H1 (cell line): ENCODE data around the gene OR2L5.

Experiments
- BRCA1 ChIP-seq: IDR thresholded peaks from 2 replicates; pipeline ENCODE4 v1.6.1; 2012; ENCODE audit warnings: low read depth, low read length, improper control_type of control experiment
- CBX5 ChIP-seq: fragments of 300-800, 300-1000 bp; sonication (generic); IDR thresholded peaks from 2 replicates; pipeline ENCODE4 v1.7.1; 2016; ENCODE audit warnings: antibody characterized with exemption, low read length, low read depth
- CTCF ChIP-seq, 3 experiments: IDR thresholded peaks; 1 replicate in 2 of 3; 2 replicates in 1 of 3; pipeline versions ENCODE4 v1.5.1 to v1.6.1; 2011; ENCODE audit warnings: low read length in 3 of 3, mild to moderate bottlenecking in 3 of 3, inconsistent platforms in 2 of 3, low read depth in 1 of 3, moderate library complexity in 1 of 3; ENCODE audit not compliant: insufficient read depth in 1 of 3; ENCODE audit errors: control extremely low read depth in 1 of 3
- POLR2A ChIP-seq, 2 experiments: IDR thresholded peaks; 1 replicate in 1 of 2; 2 replicates in 1 of 2; pipeline ENCODE4 v1.6.1; 2011; ENCODE audit warnings: low read depth in 2 of 2, low read length in 2 of 2, mild to moderate bottlenecking in 2 of 2; ENCODE audit errors: control extremely low read depth in 1 of 2
- POLR2AphosphoS5 ChIP-seq: IDR thresholded peaks from 2 replicates; pipeline ENCODE4 v1.6.1; 2011; ENCODE audit warnings: low read depth, low read length
- SIX5 ChIP-seq: IDR thresholded peaks from 2 replicates; pipeline ENCODE4 v1.6.1; 2011; ENCODE audit warnings: mild to moderate bottlenecking, low read depth, low read length

GRCh38 chr1:248007778-248008177 lies 5.7 kb upstream of the OR2L5 start:
- TF ChIP-seq POLR2A (IDR thresholded peaks at IDR 0.05; ENCODE audit: control extremely low read depth in 1 of 2, low read depth in 2 of 2, low read length in 2 of 2) (no peak), POLR2AphosphoS5 (no peak), CBX5 (no peak), CTCF (IDR thresholded peaks at IDR 0.05; ENCODE audit: control extremely low read depth in 1 of 3, insufficient read depth in 1 of 3, low read depth in 1 of 3, low read length in 3 of 3) (no peak), BRCA1 (no peak), SIX5 (no peak)
